GM18511 (cell line): ENCODE results near the gene ERBB3.
"Not testable (repeated sequence)": the region's sequence is repeated elsewhere in the genome, so short reads cannot be mapped to it uniquely, and the experiment has no call there.

ENCODE experiments used
- ATAC-seq: cut with Tn5 transposase; IDR thresholded peaks from one replicate; pipeline ENCODE4 v1.9.1; 2021; ENCODE audit warnings: mild to moderate bottlenecking, moderate library complexity; ENCODE audit not compliant: unreplicated experiment

ERBB3 gene

GRCh38 chr12:56079723-56080555 is at the start of gene ERBB3:
Gene ERBB3, plus strand, starts transcription at chr12:56080165. Its CDS starts 136 bp downstream, at chr12:56080301.
- ATAC-seq: peak; percentile 43

GRCh38 chr12:56031987-56032386 is 48.0 kb upstream of the ERBB3 start:
- ATAC-seq: no peak

GRCh38 chr12:56034586-56035332 is 45.2 kb upstream of the ERBB3 start:
- ATAC-seq: no peak

GRCh38 chr12:56037161-56037560 is 42.8 kb upstream of the ERBB3 start:
- ATAC-seq: no peak

GRCh38 chr12:56038022-56038655 is 41.8 kb upstream of the ERBB3 start:
- ATAC-seq: no peak

GRCh38 chr12:56040151-56040550 is 39.8 kb upstream of the ERBB3 start:
- ATAC-seq: no peak

GRCh38 chr12:56040963-56041551 is 38.9 kb upstream of the ERBB3 start:
- peak; percentile 12 for ATAC-seq

GRCh38 chr12:56041552-56042429 is 38.2 kb upstream of the ERBB3 start, which contains the start of gene RPS26:
Gene RPS26, plus strand, starts transcription at chr12:56041918. Its CDS starts 249 bp downstream, at chr12:56042167.
- peak; percentile 94 for ATAC-seq

GRCh38 chr12:56042430-56042813 is 37.5 kb upstream of the ERBB3 start:
- not testable (repeated sequence) for ATAC-seq

- no peak for ATAC-seq
Measured at GRCh38 chr12:56042843-56043242, 37.1 kb upstream of the ERBB3 start.

GRCh38 chr12:56046027-56046780 is 33.8 kb upstream of the ERBB3 start:
- no peak for ATAC-seq

- ATAC-seq: no peak
Measured at GRCh38 chr12:56053407-56053893, 26.5 kb upstream of the ERBB3 start.

GRCh38 chr12:56059964-56060363 is 20.0 kb upstream of the ERBB3 start:
- ATAC-seq: not testable (repeated sequence)

- no peak for ATAC-seq
Measured at GRCh38 chr12:56061982-56062381, 18.0 kb upstream of the ERBB3 start.

- ATAC-seq: no peak
Measured at GRCh38 chr12:56062996-56063395, 17.0 kb upstream of the ERBB3 start.

- ATAC-seq: no peak
Measured at GRCh38 chr12:56071648-56072047, 8.3 kb upstream of the ERBB3 start.

GRCh38 chr12:56074396-56074795 is 5.6 kb upstream of the ERBB3 start:
- no peak for ATAC-seq

GRCh38 chr12:56077966-56078365 is 2.0 kb upstream of the ERBB3 start:
- ATAC-seq: not testable (repeated sequence)

GRCh38 chr12:56078427-56078826 is 1.5 kb upstream of the ERBB3 start:
- no peak for ATAC-seq
